HG03095 (cell line): Measurements from ENCODE around the gene PCDHB15.
"Not testable (repeated sequence)": the region's sequence is repeated elsewhere in the genome, so short reads cannot be mapped to it uniquely, and the experiment has no call there.

Experiments used
- ATAC-seq: cut with Tn5 transposase; IDR thresholded peaks from one replicate; pipeline ENCODE4 v1.9.1; 2021; ENCODE audit warnings: moderate library complexity; ENCODE audit not compliant: unreplicated experiment

The PCDHB15 gene

GRCh38 chr5:141245250-141245717 is at the start of gene PCDHB15:
TSS of gene PCDHB15 (plus strand) at chr5:141245395. CDS start at chr5:141245579, 184 bp downstream.
- no peak for ATAC-seq

DNA sequence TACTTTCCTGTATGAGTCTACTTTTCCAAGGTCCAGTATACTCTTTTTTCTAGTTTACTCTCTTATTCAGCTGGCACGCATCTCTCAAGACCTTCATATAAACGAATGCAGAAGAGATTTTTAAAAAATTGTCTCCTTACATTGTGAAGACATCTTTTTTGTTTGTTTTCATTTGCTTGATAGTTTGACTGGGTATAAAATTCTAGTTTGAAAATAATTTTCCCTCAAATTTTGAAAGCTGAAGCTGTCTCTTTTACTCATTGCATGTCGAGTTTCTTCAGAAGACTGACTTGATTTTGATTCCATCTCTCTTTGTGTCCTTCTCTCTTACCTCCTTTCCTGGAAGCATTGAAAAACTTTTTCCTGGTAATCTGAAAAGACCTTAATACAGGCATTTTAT is 48.8 kb upstream of the PCDHB15 start:
- no peak for ATAC-seq

- ATAC-seq: no peak
Measured at GRCh38 chr5:141199359-141200235, 45.6 kb upstream of the PCDHB15 start, which contains the start of gene PCDHB11. TSS of gene PCDHB11 (plus strand) at chr5:141199627. CDS start at chr5:141199775, 148 bp downstream.

DNA sequence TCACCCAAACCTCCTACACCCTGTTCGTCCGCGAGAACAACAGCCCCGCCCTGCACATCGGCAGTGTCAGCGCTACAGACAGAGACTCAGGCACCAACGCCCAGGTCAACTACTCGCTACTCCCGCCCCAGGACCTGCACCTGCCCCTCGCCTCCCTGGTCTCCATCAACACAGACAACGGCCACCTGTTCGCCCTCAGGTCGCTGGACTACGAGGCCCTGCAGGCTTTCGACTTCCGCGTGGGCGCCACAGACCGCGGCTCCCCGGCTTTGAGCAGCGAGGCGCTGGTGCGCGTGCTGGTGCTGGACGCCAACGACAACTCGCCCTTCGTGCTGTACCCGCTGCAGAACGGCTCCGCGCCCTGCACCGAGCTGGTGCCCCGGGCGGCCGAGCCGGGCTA is 44.1 kb upstream of the PCDHB15 start:
- not testable (repeated sequence) for ATAC-seq

DNA sequence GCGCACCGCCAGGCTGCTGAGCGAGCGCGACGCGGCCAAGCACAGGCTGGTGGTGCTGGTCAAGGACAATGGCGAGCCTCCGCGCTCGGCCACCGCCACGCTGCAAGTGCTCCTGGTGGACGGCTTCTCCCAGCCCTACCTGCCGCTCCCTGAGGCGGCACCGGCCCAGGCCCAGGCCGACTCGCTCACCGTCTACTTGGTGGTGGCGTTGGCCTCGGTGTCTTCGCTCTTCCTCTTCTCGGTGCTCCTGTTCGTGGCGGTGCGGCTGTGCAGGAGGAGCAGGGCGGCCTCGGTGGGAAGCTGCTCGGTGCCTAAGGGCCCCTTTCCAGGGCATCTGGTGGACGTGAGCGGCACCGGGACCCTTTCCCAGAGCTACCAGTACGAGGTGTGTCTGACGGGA is 43.5 kb upstream of the PCDHB15 start:
- not testable (repeated sequence) for ATAC-seq

GRCh38 chr5:141208478-141208877 is 36.7 kb upstream of the PCDHB15 start, which contains the start of gene PCDHB12:
TSS of gene PCDHB12 (plus strand) at chr5:141208719. CDS start at chr5:141208908, 189 bp downstream.
- ATAC-seq: no peak

DNA sequence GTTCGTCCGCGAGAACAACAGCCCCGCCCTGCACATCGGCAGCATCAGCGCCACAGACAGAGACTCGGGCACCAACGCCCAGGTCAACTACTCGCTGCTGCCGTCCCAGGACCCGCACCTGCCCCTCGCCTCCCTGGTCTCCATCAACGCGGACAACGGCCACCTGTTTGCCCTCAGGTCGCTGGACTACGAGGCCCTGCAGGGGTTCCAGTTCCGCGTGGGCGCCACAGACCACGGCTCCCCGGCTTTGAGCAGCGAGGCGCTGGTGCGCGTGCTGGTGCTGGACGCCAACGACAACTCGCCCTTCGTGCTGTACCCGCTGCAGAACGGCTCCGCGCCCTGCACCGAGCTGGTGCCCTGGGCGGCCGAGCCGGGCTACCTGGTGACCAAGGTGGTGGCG is 34.9 kb upstream of the PCDHB15 start:
- not testable (repeated sequence) for ATAC-seq

- ATAC-seq: not testable (repeated sequence)
Measured at GRCh38 chr5:141210849-141211248, 34.3 kb upstream of the PCDHB15 start.

DNA sequence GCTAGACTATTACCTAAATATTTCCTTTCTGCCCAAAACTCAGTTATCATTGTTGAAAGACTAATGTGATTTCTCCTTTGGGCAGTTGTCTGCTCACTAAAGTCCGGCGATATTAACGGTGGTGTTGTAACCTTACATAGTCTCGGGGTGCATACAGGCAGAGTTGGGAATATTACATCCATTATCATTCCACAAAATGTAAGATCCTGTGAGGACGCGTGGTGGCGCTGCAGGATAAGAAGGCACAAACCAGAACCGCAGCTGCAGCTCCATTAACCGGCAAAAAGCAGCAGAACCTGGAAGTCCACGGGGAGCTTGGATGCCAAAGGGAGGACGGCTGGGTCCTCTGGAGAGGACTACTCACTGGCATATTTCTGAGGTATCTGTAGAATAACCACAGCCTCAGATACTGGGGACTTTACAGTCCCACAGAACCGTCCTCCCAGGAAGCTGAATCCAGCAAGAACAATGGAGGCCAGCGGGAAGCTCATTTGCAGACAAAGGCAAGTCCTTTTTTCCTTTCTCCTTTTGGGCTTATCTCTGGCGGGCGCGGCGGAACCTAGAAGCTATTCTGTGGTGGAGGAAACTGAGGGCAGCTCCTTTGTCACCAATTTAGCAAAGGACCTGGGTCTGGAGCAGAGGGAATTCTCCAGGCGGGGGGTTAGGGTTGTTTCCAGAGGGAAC is 31.4 kb upstream of the PCDHB15 start, which contains the start of gene PCDHB13:
TSS of gene PCDHB13 (plus strand) at position 264 of the 684 bp plus-strand sequence. CDS start at position 469, 205 bp downstream.
- not testable (repeated sequence) for ATAC-seq

GRCh38 chr5:141214583-141214982 is 30.6 kb upstream of the PCDHB15 start:
- not testable (repeated sequence) for ATAC-seq

DNA sequence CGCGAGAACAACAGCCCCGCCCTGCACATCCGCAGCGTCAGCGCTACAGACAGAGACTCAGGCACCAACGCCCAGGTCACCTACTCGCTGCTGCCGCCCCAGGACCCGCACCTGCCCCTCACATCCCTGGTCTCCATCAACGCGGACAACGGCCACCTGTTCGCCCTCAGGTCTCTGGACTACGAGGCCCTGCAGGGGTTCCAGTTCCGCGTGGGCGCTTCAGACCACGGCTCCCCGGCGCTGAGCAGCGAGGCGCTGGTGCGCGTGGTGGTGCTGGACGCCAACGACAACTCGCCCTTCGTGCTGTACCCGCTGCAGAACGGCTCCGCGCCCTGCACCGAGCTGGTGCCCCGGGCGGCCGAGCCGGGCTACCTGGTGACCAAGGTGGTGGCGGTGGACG is 29.7 kb upstream of the PCDHB15 start:
- ATAC-seq: not testable (repeated sequence)

- not testable (repeated sequence) for ATAC-seq
Measured at GRCh38 chr5:141216035-141216434, 29.2 kb upstream of the PCDHB15 start.

DNA sequence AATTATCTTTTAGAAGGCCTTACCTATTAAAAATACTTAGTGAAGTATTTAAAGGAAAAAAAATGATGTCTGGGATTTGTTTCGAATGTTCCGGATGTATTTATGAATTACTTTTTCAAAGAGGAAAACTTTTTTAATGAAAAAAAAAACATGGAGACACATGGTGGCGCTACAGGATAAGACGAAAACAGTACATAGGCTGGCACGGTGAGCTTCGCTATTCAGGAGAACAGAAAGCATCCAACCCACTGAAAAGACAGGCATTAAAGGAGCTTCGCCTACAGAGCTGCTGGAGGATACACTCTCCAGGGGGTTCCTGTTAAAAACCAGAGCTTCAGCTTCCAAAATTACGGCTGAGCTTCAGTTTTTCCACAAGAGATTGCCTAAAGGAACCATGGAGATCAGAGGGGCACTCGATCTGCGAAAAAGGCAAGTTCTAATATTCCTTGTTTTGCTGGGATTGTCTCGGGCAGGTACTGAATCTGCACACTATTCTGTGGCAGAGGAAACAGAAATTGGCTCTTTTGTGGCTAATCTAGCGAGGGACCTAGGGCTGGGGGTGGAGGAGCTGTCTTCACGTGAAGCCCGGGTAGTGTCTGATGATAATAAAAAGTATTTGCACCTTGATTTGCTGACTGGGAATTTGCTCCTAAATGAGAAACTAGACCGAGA is 21.9 kb upstream of the PCDHB15 start, which contains the start of gene PCDHB14:
TSS of gene PCDHB14 (plus strand) at position 232 of the 672 bp plus-strand sequence. CDS start at position 395, 163 bp downstream.
- ATAC-seq: no peak

- ATAC-seq: not testable (repeated sequence)
Measured at GRCh38 chr5:141224844-141225243, 20.4 kb upstream of the PCDHB15 start.

GRCh38 chr5:141225421-141225820 is 19.8 kb upstream of the PCDHB15 start:
- ATAC-seq: not testable (repeated sequence)

DNA sequence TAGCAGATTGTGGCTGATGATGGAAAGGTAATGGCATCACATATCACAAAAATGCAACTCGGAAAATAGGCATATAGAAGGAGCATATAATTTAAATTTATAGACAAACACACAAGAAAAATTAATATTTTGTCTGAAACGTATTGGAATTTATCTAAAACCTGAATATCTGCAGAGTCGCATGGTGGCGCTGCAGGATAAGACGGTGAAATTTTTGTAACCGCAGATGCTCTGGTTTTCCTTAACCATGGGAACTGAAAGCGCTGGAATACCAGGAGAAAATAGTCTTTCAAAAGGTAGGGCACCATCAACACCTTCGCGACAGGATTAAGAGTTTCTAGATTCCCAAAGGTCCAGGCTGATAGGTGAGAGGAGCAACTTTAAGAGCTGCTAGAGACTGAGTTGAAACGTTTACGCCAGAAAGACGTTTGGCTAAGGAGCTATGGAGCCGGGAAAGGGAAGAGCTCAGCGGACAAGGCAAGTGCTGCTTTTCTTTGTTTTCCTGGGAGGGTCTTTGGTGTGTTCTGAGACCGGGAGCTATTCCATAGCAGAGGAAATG is 11.0 kb upstream of the PCDHB15 start:
- ATAC-seq: no peak

- ATAC-seq: not testable (repeated sequence)
Measured at GRCh38 chr5:141235922-141236321, 9.3 kb upstream of the PCDHB15 start.

GRCh38 chr5:141236516-141237313 is 8.5 kb upstream of the PCDHB15 start:
- ATAC-seq: no peak

DNA sequence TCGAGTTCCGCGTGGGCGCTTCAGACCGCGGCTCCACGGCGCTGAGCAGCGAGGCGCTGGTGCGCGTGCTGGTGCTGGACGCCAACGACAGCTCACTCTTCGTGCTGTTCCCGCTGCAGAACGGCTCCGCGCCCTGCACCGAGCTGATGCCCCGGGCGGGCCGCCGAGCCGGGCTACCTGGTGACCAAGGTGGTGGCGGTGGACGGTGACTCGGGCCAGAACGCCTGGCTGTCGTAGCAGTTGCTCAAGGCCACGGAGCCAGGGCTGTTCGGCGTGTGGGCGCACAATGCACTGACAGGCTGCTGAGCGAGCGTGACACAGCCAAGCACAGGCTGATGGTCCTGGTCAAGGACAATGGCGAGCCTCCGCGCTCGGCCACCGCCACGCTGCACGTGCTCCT is 3.7 kb upstream of the PCDHB15 start:
- ATAC-seq: no peak

- ATAC-seq: not testable (repeated sequence)
Measured at GRCh38 chr5:141246971-141247370, 1.8 kb downstream of the PCDHB15 start.
